BLaER1 treated with 17β-estradiol and CSF1 and Interleukin-3, amounts not matched to agents 10 nM and 100 nM (cell line): ENCODE data around the gene CCDC92.

Source experiments
- H3K27ac ChIP-seq, 11 experiments: shearing (Covaris generic); formaldehyde crosslinking; 2 replicates each; pipeline ENCODE4 v1.8.1; 2022
- H3K27me3 ChIP-seq, 11 experiments: shearing (Covaris generic); formaldehyde crosslinking; 2 replicates each; pipeline ENCODE4 v1.8.1; 2022
- H3K36me3 ChIP-seq, 11 experiments: shearing (Covaris generic); formaldehyde crosslinking; 2 replicates each; pipeline ENCODE4 v1.8.1; 2022
- H3K4me1 ChIP-seq, 10 experiments: shearing (Covaris generic); formaldehyde crosslinking; 2 replicates each; pipeline ENCODE4 v1.8.1; 2022
- H3K4me2 ChIP-seq, 11 experiments: shearing (Covaris generic); formaldehyde crosslinking; 2 replicates each; pipeline ENCODE4 v1.8.1; 2022
- H3K4me3 ChIP-seq, 10 experiments: shearing (Covaris generic); formaldehyde crosslinking; 2 replicates each; pipeline ENCODE4 v1.8.1; 2022
- H3K9ac ChIP-seq, 11 experiments: shearing (Covaris generic); formaldehyde crosslinking; 2 replicates each; pipeline ENCODE4 v1.8.1; 2022
- H3K9me3 ChIP-seq, 11 experiments: shearing (Covaris generic); formaldehyde crosslinking; replicated peaks in 1 of 11; 2 replicates each; pipeline ENCODE4 v1.8.1; 2022
- H4K20me1 ChIP-seq, 11 experiments: shearing (Covaris generic); formaldehyde crosslinking; 2 replicates each; pipeline ENCODE4 v1.8.1; 2022
- Cebpa-rat ChIP-seq, 11 experiments: shearing (Covaris generic); IDR thresholded peaks; 2 replicates each; pipeline ENCODE4 v1.8.1; 2022

Gene CCDC92

DNA sequence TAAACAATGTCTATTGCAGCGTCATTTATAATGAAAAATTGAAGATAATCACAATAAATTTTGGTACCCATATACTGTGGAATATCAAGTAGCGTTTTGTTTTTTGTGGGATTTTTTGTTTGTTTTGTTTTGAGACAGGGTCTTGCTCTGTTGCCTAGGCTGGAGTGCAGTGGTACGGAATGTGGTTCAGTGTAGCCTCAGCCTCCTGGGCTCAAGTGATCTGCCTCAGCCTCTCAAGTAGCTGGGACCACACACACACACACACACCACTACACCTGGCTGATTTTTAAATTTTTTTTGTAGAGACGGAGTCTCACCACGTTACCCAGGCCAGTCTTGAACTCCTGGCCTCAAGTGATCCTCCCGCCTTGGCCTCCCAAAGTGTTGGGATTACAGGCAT, 6.9 kb upstream of the CCDC92 start:
- peaks cover 23 to 75% (median 52%) of the 10 kb centered on the region in 11 experiments; a peak in 21 of 22 replicates for H3K36me3 ChIP-seq
- TF ChIP-seq Cebpa-rat (IDR thresholded peaks at IDR 0.05) = no peak

DNA sequence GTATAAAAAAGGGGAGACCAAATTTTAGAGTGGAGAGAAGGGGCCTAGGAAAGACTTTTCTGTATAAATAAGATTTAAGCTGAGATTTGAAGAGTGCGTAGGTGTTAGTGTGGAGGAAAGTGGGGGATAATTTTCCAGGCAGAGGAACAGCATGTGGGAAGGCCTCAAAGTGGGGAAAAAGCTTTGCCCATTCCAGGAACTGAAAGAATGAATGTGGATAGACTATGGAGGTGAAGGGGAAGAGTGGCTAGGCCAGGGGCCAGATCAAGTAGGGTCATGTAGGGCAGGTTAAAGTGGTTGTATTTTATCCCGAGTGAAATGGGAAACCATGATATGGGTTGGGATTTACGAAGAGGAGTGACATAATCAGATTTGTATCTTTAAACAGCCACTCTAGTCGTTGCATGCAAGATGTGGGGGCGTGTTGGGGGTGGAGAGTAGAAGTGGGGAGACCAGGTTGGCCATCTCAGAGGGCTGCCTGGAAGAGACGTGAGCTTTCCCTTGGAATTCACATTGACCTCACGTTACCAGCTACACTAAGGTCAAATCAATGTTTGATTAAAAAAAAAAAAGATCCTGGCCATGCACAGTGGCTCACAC, 3.7 kb upstream of the CCDC92 start:
- no peak overlapping the region for H3K4me2 ChIP-seq
- H3K4me3 ChIP-seq = no peak overlapping the region
- H4K20me1 ChIP-seq = peaks cover 0 to 55% (median 23%) of the 10 kb centered on the region in 11 experiments; a peak in 14 of 22 replicates
- H3K27ac ChIP-seq = no peak overlapping the region
- H3K27me3 ChIP-seq = peaks cover 0 to 12% (median 8%) of the 10 kb centered on the region in 11 experiments; a peak in 10 of 22 replicates
- peaks cover 20 to 58% (median 38%) of the 10 kb centered on the region in 11 experiments; a peak in 21 of 22 replicates for H3K36me3 ChIP-seq
- TF ChIP-seq Cebpa-rat (IDR thresholded peaks at IDR 0.05) = no peak
- H3K4me1 ChIP-seq = peaks cover 11 to 27% (median 19%) of the 10 kb centered on the region in 10 experiments
- H3K9ac ChIP-seq = no peak overlapping the region
- H3K9me3 ChIP-seq = no peaks in the 10 kb centered on the region

More for the DNA sequence above, 6.9 kb upstream of the CCDC92 start:
- Histone ChIP-seq H3K9ac (no peak overlapping the region), H4K20me1 (peaks cover 21 to 66% (median 48%) of the 10 kb centered on the region in 11 experiments; a peak in 20 of 22 replicates), H3K9me3 (no peaks in the 10 kb centered on the region), H3K4me1 (peaks cover 5 to 11% (median 10%) of the 10 kb centered on the region in 10 experiments), H3K4me3 (no peak overlapping the region), H3K4me2 (no peak overlapping the region), H3K27ac (no peak overlapping the region), H3K27me3 (no peaks in the 10 kb centered on the region)

DNA sequence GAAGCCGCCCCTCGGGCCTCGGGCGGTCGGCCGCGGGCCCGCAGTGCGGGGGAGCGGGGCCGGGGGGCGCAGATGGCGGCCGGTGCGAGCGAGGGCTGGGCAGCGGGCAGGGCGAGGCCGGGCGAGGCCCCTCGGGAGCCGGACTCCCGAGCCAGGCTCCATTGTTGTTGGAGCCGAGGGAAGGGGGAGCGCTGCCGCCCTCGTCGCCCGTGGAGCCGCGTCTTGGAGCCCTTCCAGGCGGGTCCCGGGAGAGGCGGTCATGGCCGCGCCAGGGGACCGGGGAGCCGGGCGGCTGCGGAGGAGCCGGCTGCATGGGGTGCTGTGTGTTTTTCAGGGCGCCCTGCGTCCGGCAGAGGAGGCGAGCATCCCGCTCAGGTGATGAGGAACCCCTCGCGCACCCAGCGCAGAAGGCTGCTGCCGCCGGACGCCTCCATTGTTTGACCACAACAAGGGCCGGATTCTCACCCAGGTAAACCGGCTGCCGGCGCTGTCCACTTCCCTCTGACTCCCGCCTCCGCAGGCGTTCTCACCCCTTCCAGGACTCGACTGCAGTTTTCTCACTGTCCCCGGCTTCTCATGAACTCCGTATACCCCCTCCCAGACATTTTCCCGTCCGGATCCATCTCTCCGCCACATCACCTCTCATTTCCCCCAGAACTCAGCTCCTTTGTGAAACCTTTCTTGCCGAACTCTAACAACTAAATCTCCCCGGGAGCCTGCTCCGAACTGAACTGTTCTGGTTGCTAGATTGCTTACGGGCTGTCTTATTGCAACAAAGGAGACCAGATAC, 1.1 kb upstream of the CCDC92 start:
- Histone ChIP-seq H3K36me3 (peaks cover 17 to 36% (median 27%) of the 10 kb centered on the region in 11 experiments; a peak in 21 of 22 replicates), H3K4me3 (peak overlapping the region; percentile 94 to 99 (median 97)), H3K27ac (peak overlapping the region; percentile 53 to 88 (median 80); a peak in 21 of 22 replicates), H4K20me1 (peaks cover 0 to 68% (median 22%) of the 10 kb centered on the region in 11 experiments; a peak in 15 of 22 replicates), H3K4me2 (peak overlapping the region; percentile 85 to 98 (median 94)), H3K9ac (peak overlapping the region; percentile 84 to 94 (median 89)), H3K27me3 (peaks cover 0 to 15% (median 9%) of the 10 kb centered on the region in 11 experiments; a peak in 10 of 22 replicates), H3K4me1 (peaks cover 13 to 33% (median 24%) of the 10 kb centered on the region in 10 experiments), H3K9me3 (no peaks in the 10 kb centered on the region)
- no peak for TF ChIP-seq Cebpa-rat (IDR thresholded peaks at IDR 0.05)

DNA sequence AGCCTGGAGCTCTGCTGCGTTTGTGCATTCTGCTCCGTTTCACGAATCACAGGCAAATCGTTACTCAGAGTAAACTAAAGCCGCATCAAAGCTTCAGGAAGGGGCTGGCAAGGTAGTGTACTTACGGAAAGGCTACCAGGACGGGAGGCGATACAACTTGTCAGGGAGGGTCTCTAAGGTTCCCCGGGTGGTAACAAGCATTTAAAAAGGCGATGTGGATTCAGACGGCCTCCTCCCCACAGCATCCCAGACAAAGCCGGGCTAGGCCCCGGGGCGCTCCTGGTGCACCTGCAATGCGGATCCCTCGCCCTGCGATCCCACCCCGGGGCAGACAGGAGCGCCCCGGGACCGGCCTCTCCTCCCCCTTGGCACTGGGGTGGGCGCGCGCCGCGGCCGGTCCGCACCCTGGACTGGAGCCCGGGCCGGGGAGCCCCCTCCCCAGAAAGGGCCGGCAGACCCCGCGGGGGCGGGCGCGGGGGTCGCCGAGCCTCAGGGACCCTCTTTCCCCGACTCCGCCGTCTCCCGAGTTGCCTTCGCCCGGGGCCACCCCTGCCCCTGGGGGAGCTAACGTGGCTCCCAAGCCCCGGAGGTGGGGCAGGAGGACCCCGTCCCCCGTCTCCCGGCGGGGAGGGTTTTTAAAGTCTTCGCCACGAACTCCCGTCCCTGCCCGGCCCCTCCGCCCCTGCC, 718 bp downstream of the CCDC92 start:
- no peak for TF ChIP-seq Cebpa-rat (IDR thresholded peaks at IDR 0.05)
- H3K4me2 ChIP-seq = peak overlapping the region; percentile 79 to 100 (median 99)
- H3K9me3 ChIP-seq = no peaks in the 10 kb centered on the region
- peaks cover 0 to 85% (median 31%) of the 10 kb centered on the region in 11 experiments; a peak in 14 of 22 replicates for H4K20me1 ChIP-seq
- peak overlapping the region; percentile 58 to 85 (median 73); a peak in 21 of 22 replicates for H3K27ac ChIP-seq
- H3K4me1 ChIP-seq = peaks cover 19 to 38% (median 27%) of the 10 kb centered on the region in 10 experiments
- H3K27me3 ChIP-seq = peaks cover 0 to 15% (median 9%) of the 10 kb centered on the region in 11 experiments; a peak in 10 of 22 replicates
- peak overlapping the region; percentile 68 to 95 (median 85) for H3K9ac ChIP-seq
- peak overlapping the region; percentile 94 to 99 (median 97) for H3K4me3 ChIP-seq
- peaks cover 14 to 25% (median 17%) of the 10 kb centered on the region in 11 experiments; a peak in 21 of 22 replicates for H3K36me3 ChIP-seq

DNA sequence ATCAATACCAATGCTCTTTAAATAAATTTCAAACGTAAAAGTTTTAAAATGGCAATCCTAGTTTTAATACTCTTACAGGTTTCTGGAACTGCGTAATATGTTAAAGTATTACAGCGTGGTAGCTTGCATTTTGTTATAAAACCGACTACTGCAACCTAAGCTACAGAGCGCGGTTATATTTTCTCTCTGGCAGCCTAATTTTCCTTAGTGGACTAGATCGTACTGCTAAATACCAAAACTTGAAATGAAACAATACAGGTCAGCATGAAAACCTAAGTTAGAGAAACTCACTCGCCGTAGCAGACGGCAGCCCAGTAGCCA, 1.2 kb downstream of the CCDC92 start:
- peaks cover 0 to 85% (median 36%) of the 10 kb centered on the region in 11 experiments; a peak in 14 of 22 replicates for H4K20me1 ChIP-seq
- peak overlapping the region in 3 of 11 experiments; percentile 80 to 85 (median 81); a peak in 4 of 22 replicates for H3K27ac ChIP-seq
- H3K4me3 ChIP-seq = peak overlapping the region; percentile 94 to 99 (median 97)

DNA sequence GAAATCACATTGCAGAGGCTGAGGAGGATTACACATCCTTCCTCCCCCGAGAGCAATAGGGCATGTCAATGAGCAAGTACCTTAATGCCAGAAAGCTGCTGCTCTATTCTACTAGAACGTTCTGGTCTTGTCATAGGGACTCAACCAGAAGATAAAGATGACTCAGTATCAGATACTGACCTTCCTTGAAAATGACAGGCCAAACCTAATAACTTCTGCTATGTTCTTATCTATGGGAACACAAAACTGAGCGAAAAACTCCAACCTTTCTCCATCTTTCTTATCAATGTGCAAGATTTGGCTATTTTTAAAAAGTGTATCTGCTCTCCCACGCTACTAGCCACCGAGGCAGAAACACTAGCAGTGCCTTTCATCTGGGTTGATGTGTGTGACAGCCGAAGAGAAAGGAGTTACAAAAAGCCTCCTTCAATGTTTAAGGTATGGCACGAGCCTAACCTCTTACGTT, 5.5 kb downstream of the CCDC92 start:
- Histone ChIP-seq H3K36me3 (peaks cover 0 to 20% (median 0%) of the 10 kb centered on the region in 11 experiments; a peak in 2 of 22 replicates), H3K4me3 (no peak overlapping the region), H3K9ac (no peak overlapping the region), H3K4me2 (peak overlapping the region in 4 of 11 experiments; percentile 6 to 24 (median 16); a peak in 5 of 22 replicates), H4K20me1 (peaks cover 0 to 91% (median 51%) of the 10 kb centered on the region in 11 experiments; a peak in 15 of 22 replicates), H3K27ac (no peak overlapping the region), H3K27me3 (peaks cover 0 to 12% (median 8%) of the 10 kb centered on the region in 11 experiments; a peak in 10 of 22 replicates), H3K9me3 (no peaks in the 10 kb centered on the region), H3K4me1 (peaks cover 9 to 25% (median 16%) of the 10 kb centered on the region in 10 experiments; a peak in 18 of 20 replicates)
- no peak for TF ChIP-seq Cebpa-rat (IDR thresholded peaks at IDR 0.05)

More for the DNA sequence above, 1.2 kb downstream of the CCDC92 start:
- peaks cover 21 to 38% (median 29%) of the 10 kb centered on the region in 10 experiments for H3K4me1 ChIP-seq
- H3K27me3 ChIP-seq = peaks cover 0 to 15% (median 9%) of the 10 kb centered on the region in 11 experiments; a peak in 10 of 22 replicates
- peaks cover 10 to 25% (median 12%) of the 10 kb centered on the region in 11 experiments; a peak in 21 of 22 replicates for H3K36me3 ChIP-seq
- H3K4me2 ChIP-seq = peak overlapping the region; percentile 79 to 100 (median 99)
- no peak for TF ChIP-seq Cebpa-rat (IDR thresholded peaks at IDR 0.05)
- H3K9ac ChIP-seq = peak overlapping the region; percentile 68 to 95 (median 85); a peak in 21 of 22 replicates
- H3K9me3 ChIP-seq = no peaks in the 10 kb centered on the region

DNA sequence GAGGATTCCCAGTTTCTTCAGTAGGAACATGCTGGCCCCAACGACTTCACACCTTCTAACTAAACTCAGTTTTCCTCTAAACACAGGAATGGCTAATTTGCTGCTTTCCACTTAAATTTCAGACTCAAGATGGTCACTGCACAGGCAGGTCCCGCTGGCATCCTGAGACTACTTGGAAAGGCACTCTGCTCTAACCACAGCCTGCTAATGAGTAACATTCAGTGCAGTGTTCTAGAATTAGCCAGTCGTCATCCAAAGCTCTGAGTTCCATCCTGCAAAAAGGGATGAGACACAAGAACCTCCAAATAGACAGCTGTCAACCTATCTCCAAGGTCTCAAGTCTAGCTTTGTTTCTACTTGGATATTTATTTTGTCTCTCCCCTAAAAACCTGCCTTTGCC, 6.0 kb downstream of the CCDC92 start:
- H3K4me1 ChIP-seq = peaks cover 5 to 20% (median 15%) of the 10 kb centered on the region in 10 experiments; a peak in 17 of 20 replicates
- H3K36me3 ChIP-seq = peaks cover 0 to 20% (median 0%) of the 10 kb centered on the region in 11 experiments; a peak in 2 of 22 replicates
- no peak overlapping the region for H3K9ac ChIP-seq
- H3K4me2 ChIP-seq = peak overlapping the region in 4 of 11 experiments; percentile 6 to 24 (median 16); a peak in 2 of 22 replicates
- TF ChIP-seq Cebpa-rat (IDR thresholded peaks at IDR 0.05) = no peak
- H3K27me3 ChIP-seq = peaks cover 0 to 6% (median 3%) of the 10 kb centered on the region in 11 experiments; a peak in 7 of 22 replicates
- no peak overlapping the region for H3K27ac ChIP-seq
- peaks cover 0 to 94% (median 54%) of the 10 kb centered on the region in 11 experiments; a peak in 15 of 22 replicates for H4K20me1 ChIP-seq
- H3K9me3 ChIP-seq = no peaks in the 10 kb centered on the region
- no peak overlapping the region for H3K4me3 ChIP-seq

DNA sequence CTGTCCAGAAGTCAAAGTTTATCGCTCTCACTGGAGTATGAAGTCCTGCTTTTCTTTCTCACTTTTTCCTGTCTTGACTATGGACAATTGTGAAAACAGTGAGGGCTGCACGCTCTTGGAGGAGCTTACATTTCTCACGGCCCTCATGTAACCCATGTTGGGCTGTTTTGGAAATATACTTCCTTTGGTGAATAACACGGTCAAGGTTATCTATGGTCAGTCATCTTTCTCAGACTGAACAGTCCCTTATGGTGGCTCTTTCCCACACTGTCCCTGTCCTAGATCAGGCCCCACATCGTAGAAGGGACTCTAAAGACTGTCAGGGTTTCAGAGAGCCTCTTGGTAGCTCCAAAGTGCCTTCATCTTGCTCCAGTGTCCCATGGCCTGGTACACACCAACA, 7.2 kb downstream of the CCDC92 start:
- H3K36me3 ChIP-seq = peaks cover 0 to 26% (median 0%) of the 10 kb centered on the region in 11 experiments; a peak in 2 of 22 replicates
- no peak overlapping the region for H3K4me3 ChIP-seq
- no peak overlapping the region for H3K4me2 ChIP-seq
- peaks cover 0 to 14% (median 12%) of the 10 kb centered on the region in 10 experiments; a peak in 11 of 20 replicates for H3K4me1 ChIP-seq
- H3K9ac ChIP-seq = no peak overlapping the region
- peaks cover 0 to 92% (median 53%) of the 10 kb centered on the region in 11 experiments; a peak in 15 of 22 replicates for H4K20me1 ChIP-seq
- TF ChIP-seq Cebpa-rat (IDR thresholded peaks at IDR 0.05) = no peak
- H3K27ac ChIP-seq = no peak overlapping the region
- peaks cover 0 to 2% (median 0%) of the 10 kb centered on the region in 11 experiments; a peak in 3 of 22 replicates for H3K27me3 ChIP-seq
- H3K9me3 ChIP-seq = no peaks in the 10 kb centered on the region
